ENCODE data around the gene LILRA5.
"Not testable (repeated sequence)": the region's sequence is repeated elsewhere in the genome, so short reads cannot be mapped to it uniquely, and the experiment has no call there.

The LILRA5 gene

GRCh38 chr19:54312436-54313377, at the start of gene LILRA5:
TSS of gene LILRA5 (minus strand) at chr19:54313166. CDS start at chr19:54313019, 147 bp downstream.
- Histone ChIP-seq H3K9me3 (ENCODE audit: insufficient read depth, low read length) (no peaks in the 10 kb centered on the region), H3K4me3 (ENCODE audit: insufficient read length, low read depth) (no peak within 1 kb of the TSS), H3K4me1 (ENCODE audit: insufficient read depth, insufficient read length) (no peaks in the 10 kb centered on the region), H3K27me3 (ENCODE audit: insufficient read depth, insufficient read length) (peaks cover 13% of the 10 kb centered on the region), H3K36me3 (ENCODE audit: insufficient read depth, insufficient read length, low read length) (no peaks in the 10 kb centered on the region), H3K9ac (ENCODE audit: insufficient read length, low read depth) (no peak within 1 kb of the TSS)
- TF ChIP-seq ZNF274 (IDR thresholded peaks at IDR 0.05; ENCODE audit: low read depth, low read length) (no peak), YY1 (IDR thresholded peaks at IDR 0.05; ENCODE audit: insufficient read depth, insufficient read length) (no peak), SUZ12 (IDR thresholded peaks at IDR 0.05; ENCODE audit: extremely low read depth, insufficient read depth, insufficient read length) (no peak)
- DNase-seq (ENCODE audit: low read depth, low spot score), result no peak

DNA sequence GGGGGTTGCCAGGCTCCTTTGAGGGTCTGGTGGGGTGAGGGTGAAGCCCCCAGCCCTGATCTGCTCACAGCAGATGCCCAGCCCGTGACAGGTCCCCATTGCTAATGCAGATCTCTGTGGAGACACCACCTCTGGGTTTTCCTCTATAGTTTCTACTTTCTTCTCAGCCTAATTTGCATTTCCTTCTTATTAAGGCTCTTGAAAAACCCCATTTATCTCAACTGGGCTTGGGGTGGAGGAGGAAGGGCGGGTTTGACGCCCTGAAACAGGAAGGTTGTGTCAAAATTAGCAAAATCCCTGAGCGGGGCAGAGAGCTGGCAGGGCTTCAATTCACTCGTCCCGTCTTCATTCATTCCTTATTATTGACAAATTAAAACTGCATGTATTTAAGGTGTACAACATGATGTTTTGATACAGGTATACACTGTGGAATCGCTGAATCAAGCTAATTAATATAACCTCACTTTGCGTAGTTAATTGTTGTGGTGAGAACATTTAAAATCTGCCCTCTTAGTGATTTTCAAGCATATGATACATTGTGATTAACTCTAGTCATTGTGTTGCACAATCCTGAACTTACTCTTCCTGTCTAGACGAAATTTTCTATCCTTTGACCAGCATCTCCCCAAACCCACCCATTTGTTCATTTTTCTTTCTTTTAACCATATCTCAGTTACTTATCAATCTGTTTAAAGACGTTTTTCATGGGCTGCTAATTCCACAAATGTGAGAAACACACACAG, 48.9 kb upstream of the LILRA5 start:
- H3K9me3 ChIP-seq (ENCODE audit: insufficient read depth, low read length); H3K9ac ChIP-seq (ENCODE audit: insufficient read length, low read depth); H3K27me3 ChIP-seq (ENCODE audit: insufficient read depth, insufficient read length); H3K36me3 ChIP-seq (ENCODE audit: insufficient read depth, insufficient read length, low read length); H3K4me1 ChIP-seq (ENCODE audit: insufficient read depth, insufficient read length); DNase-seq (ENCODE audit: low read depth, low spot score); H3K4me3 ChIP-seq (ENCODE audit: insufficient read length, low read depth): not testable (repeated sequence)

GRCh38 chr19:54359149-54359820, 46.3 kb upstream of the LILRA5 start:
- DNase-seq (ENCODE audit: low read depth, low spot score); H3K4me3 ChIP-seq (ENCODE audit: insufficient read length, low read depth); H3K4me1 ChIP-seq (ENCODE audit: insufficient read depth, insufficient read length); H3K9ac ChIP-seq (ENCODE audit: insufficient read length, low read depth); H3K9me3 ChIP-seq (ENCODE audit: insufficient read depth, low read length); H3K27me3 ChIP-seq (ENCODE audit: insufficient read depth, insufficient read length); H3K36me3 ChIP-seq (ENCODE audit: insufficient read depth, insufficient read length, low read length): not testable (repeated sequence)

GRCh38 chr19:54357381-54357780, 44.4 kb upstream of the LILRA5 start:
- Histone ChIP-seq H3K9me3 (ENCODE audit: insufficient read depth, low read length) (no peaks in the 10 kb centered on the region), H3K27me3 (ENCODE audit: insufficient read depth, insufficient read length) (no peaks in the 10 kb centered on the region), H3K9ac (ENCODE audit: insufficient read length, low read depth) (no peak overlapping the region), H3K4me1 (ENCODE audit: insufficient read depth, insufficient read length) (peaks cover 2% of the 10 kb centered on the region), H3K4me3 (ENCODE audit: insufficient read length, low read depth) (no peak overlapping the region), H3K36me3 (ENCODE audit: insufficient read depth, insufficient read length, low read length) (no peaks in the 10 kb centered on the region)
- DNase-seq (ENCODE audit: low read depth, low spot score), result no peak
- TF ChIP-seq YY1 (IDR thresholded peaks at IDR 0.05; ENCODE audit: insufficient read depth, insufficient read length), result no peak
- no peak for TF ChIP-seq ZNF274 (IDR thresholded peaks at IDR 0.05; ENCODE audit: low read depth, low read length)
- TF ChIP-seq SUZ12 (IDR thresholded peaks at IDR 0.05; ENCODE audit: extremely low read depth, insufficient read depth, insufficient read length), result no peak

- H3K4me1 ChIP-seq (ENCODE audit: insufficient read depth, insufficient read length), result peaks cover 2% of the 10 kb centered on the region
- TF ChIP-seq YY1 (IDR thresholded peaks at IDR 0.05; ENCODE audit: insufficient read depth, insufficient read length), result no peak
- TF ChIP-seq SUZ12 (IDR thresholded peaks at IDR 0.05; ENCODE audit: extremely low read depth, insufficient read depth, insufficient read length), result no peak
- no peak for TF ChIP-seq ZNF274 (IDR thresholded peaks at IDR 0.05; ENCODE audit: low read depth, low read length)
- no peaks in the 10 kb centered on the region for H3K27me3 ChIP-seq (ENCODE audit: insufficient read depth, insufficient read length)
- H3K36me3 ChIP-seq (ENCODE audit: insufficient read depth, insufficient read length, low read length), result no peaks in the 10 kb centered on the region
- no peaks in the 10 kb centered on the region for H3K9me3 ChIP-seq (ENCODE audit: insufficient read depth, low read length)
- no peak overlapping the region for H3K4me3 ChIP-seq (ENCODE audit: insufficient read length, low read depth)
- no peak for DNase-seq (ENCODE audit: low read depth, low spot score)
- H3K9ac ChIP-seq (ENCODE audit: insufficient read length, low read depth), result no peak overlapping the region
These were observed 43.6 kb upstream of the LILRA5 start for GRCh38 chr19:54356444-54357056.

DNA sequence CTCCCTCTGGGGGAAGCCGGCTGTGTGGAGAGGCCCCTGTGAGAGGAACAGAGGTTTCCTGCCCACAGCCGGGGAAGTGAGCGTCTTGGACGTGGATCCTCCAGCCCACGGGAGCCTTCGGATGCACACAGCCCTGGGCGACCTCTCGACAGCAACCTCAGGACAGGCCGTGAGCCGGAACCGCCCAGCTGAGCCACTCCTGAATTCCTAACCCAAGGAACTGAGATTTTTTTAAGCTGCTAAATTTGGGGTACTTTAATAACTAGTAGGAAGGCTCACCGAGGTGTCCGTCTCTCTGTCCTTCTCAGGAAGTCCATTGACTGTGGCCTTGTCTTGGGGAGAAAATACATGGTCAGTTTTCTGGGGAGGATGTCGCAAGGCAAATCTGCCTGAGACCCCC, 42.7 kb upstream of the LILRA5 start:
- peaks cover 2% of the 10 kb centered on the region for H3K4me1 ChIP-seq (ENCODE audit: insufficient read depth, insufficient read length)
- no peak overlapping the region for H3K4me3 ChIP-seq (ENCODE audit: insufficient read length, low read depth)
- H3K36me3 ChIP-seq (ENCODE audit: insufficient read depth, insufficient read length, low read length), result no peaks in the 10 kb centered on the region
- H3K9me3 ChIP-seq (ENCODE audit: insufficient read depth, low read length), result no peaks in the 10 kb centered on the region
- H3K9ac ChIP-seq (ENCODE audit: insufficient read length, low read depth), result no peak overlapping the region
- TF ChIP-seq YY1 (IDR thresholded peaks at IDR 0.05; ENCODE audit: insufficient read depth, insufficient read length), result no peak
- no peak for TF ChIP-seq SUZ12 (IDR thresholded peaks at IDR 0.05; ENCODE audit: extremely low read depth, insufficient read depth, insufficient read length)
- TF ChIP-seq ZNF274 (IDR thresholded peaks at IDR 0.05; ENCODE audit: low read depth, low read length), result no peak
- DNase-seq (ENCODE audit: low read depth, low spot score), result no peak
- H3K27me3 ChIP-seq (ENCODE audit: insufficient read depth, insufficient read length), result no peaks in the 10 kb centered on the region

- Histone ChIP-seq H3K9ac (ENCODE audit: insufficient read length, low read depth) (no peak overlapping the region), H3K9me3 (ENCODE audit: insufficient read depth, low read length) (no peaks in the 10 kb centered on the region), H3K27me3 (ENCODE audit: insufficient read depth, insufficient read length) (peaks cover 7% of the 10 kb centered on the region), H3K4me3 (ENCODE audit: insufficient read length, low read depth) (no peak overlapping the region), H3K36me3 (ENCODE audit: insufficient read depth, insufficient read length, low read length) (no peaks in the 10 kb centered on the region), H3K4me1 (ENCODE audit: insufficient read depth, insufficient read length) (peaks cover 2% of the 10 kb centered on the region)
- DNase-seq (ENCODE audit: low read depth, low spot score), result no peak
- TF ChIP-seq SUZ12 (IDR thresholded peaks at IDR 0.05; ENCODE audit: extremely low read depth, insufficient read depth, insufficient read length) (no peak), YY1 (IDR thresholded peaks at IDR 0.05; ENCODE audit: insufficient read depth, insufficient read length) (no peak)
These were observed 41.8 kb upstream of the LILRA5 start for GRCh38 chr19:54354761-54355160.
